ENCODE measurements around the gene PCBP1. TPM values are rescaled to one million over a fixed set of nuclear protein-coding genes. Genes with fewer than 3 reads are reported as not detected.
"Not testable (repeated sequence)": the region's sequence is repeated elsewhere in the genome, so short reads cannot be mapped to it uniquely, and the experiment has no call there.

Gene PCBP1
- total and polyA plus RNA-seq, 12 donors, result 32.8 to 511 (median 309) TPM

- peak in 1 of 7 donors; percentile 41 for DNase-seq
- Histone ChIP-seq H3K27me3 (no peaks in the 10 kb centered on the region), H3K27ac (peak overlapping the region; percentile 84 to 92 (median 89)), H3K4me1 (replicated peaks in 1 of 2) (peaks cover 48 to 57% of the 10 kb centered on the region in 2 donors), H3K4me3 (no peak overlapping the region), H3K9me3 (replicated peaks in 1 of 3) (no peaks in the 10 kb centered on the region), H3K36me3 (replicated peaks in 1 of 2) (no peaks in the 10 kb centered on the region)
- intact Hi-C loops (cut with DNase I), result no loop called here
- peak in 1 of 2 donors; percentile 14 for TF ChIP-seq POLR2A (IDR thresholded peaks at IDR 0.05)
- TF ChIP-seq, protein P1, sequence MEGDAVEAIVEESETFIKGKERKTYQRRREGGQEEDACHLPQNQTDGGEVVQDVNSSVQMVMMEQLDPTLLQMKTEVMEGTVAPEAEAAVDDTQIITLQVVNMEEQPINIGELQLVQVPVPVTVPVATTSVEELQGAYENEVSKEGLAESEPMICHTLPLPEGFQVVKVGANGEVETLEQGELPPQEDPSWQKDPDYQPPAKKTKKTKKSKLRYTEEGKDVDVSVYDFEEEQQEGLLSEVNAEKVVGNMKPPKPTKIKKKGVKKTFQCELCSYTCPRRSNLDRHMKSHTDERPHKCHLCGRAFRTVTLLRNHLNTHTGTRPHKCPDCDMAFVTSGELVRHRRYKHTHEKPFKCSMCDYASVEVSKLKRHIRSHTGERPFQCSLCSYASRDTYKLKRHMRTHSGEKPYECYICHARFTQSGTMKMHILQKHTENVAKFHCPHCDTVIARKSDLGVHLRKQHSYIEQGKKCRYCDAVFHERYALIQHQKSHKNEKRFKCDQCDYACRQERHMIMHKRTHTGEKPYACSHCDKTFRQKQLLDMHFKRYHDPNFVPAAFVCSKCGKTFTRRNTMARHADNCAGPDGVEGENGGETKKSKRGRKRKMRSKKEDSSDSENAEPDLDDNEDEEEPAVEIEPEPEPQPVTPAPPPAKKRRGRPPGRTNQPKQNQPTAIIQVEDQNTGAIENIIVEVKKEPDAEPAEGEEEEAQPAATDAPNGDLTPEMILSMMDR (IDR thresholded peaks at IDR 0.05), result no peak
- WGBS, 4 donors, result 45 to 60% (median 49%) methylated on average over 7 to 10 of the region's 10 CpGs
Observed at GRCh38 chr2:70133491-70134322, 46.4 kb downstream of the PCBP1 start.

GRCh38 chr2:70134323-70134983, 47.2 kb downstream of the PCBP1 start:
- H3K9me3 ChIP-seq (replicated peaks in 1 of 3); intact Hi-C loops (cut with DNase I); H3K36me3 ChIP-seq (replicated peaks in 1 of 2); H3K4me3 ChIP-seq; DNase-seq; H3K27me3 ChIP-seq: not testable (repeated sequence)
- WGBS, 4 donors, result 87 to 94% (median 88%) methylated on average over 9 to 10 of the region's 10 CpGs
- peak overlapping the region; percentile 84 to 92 (median 89) for H3K27ac ChIP-seq
- peaks cover 48 to 57% of the 10 kb centered on the region in 2 donors for H3K4me1 ChIP-seq (replicated peaks in 1 of 2)

Small RNA genes lying within 50 kb of the gene (small RNA-seq; reads per million reads assigned to genes)
- 0 reads per million in 2 donors for gene RN7SL470P

Other genes starting within 250 kb of the PCBP1 start
- 10 to 100 TPM; 35.2 to 67.4 (median 43.8) TPM for gene SNRNP27, start 193.5 kb upstream of the PCBP1 start, total RNA-seq
- gene SNRNP27, start 193.5 kb upstream of the PCBP1 start, polyA plus RNA-seq, result 10 to 100 TPM; 25.1 to 76.0 (median 46.7) TPM
- 10 to 100 TPM in 3 of 9 donors, 1 to 10 TPM in 6; 5.8 to 12.1 (median 8.0) TPM for gene MXD1, start 172.4 kb upstream of the PCBP1 start, total RNA-seq
- gene MXD1, start 172.4 kb upstream of the PCBP1 start, polyA plus RNA-seq, result 1 to 10 TPM; 1.7 to 6.4 (median 2.5) TPM
- 1 to 10 TPM in 8 of 9 donors, under 1 TPM in 1; 0.61 to 5.6 (median 1.8) TPM for gene ASPRV1, start 125.8 kb upstream of the PCBP1 start, total RNA-seq
- 1 to 10 TPM in 2 of 3 donors, under 1 TPM in 1; 0.64 to 3.5 (median 2.8) TPM for gene ASPRV1, start 125.8 kb upstream of the PCBP1 start, polyA plus RNA-seq
- 10 to 100 TPM; 14.7 to 33.7 (median 19.6) TPM for gene C2orf42, start 103.5 kb downstream of the PCBP1 start, total RNA-seq
- gene C2orf42, start 103.5 kb downstream of the PCBP1 start, polyA plus RNA-seq, result 10 to 100 TPM in 2 of 3 donors, 1 to 10 TPM in 1; 8.0 to 13.7 (median 13.5) TPM
- gene TIA1, start 161.2 kb downstream of the PCBP1 start, total RNA-seq, result 100 to 1,000 TPM in 4 of 9 donors, 10 to 100 TPM in 5; 25.9 to 181 (median 92.6) TPM
- gene TIA1, start 161.2 kb downstream of the PCBP1 start, polyA plus RNA-seq, result 100 to 1,000 TPM in 1 of 3 donors, 10 to 100 TPM in 2; 49.9 to 136 (median 81.9) TPM
- gene PCYOX1, start 170.7 kb downstream of the PCBP1 start, total RNA-seq, result 100 to 1,000 TPM in 2 of 9 donors, 10 to 100 TPM in 7; 50.5 to 124 (median 65.5) TPM
- 10 to 100 TPM; 10.1 to 60.5 (median 11.7) TPM for gene PCYOX1, start 170.7 kb downstream of the PCBP1 start, polyA plus RNA-seq
- 100 to 1,000 TPM in 6 of 9 donors, 10 to 100 TPM in 3; 70.8 to 171 (median 116) TPM for gene SNRPG, start 206.3 kb downstream of the PCBP1 start, total RNA-seq
- gene SNRPG, start 206.3 kb downstream of the PCBP1 start, polyA plus RNA-seq, result 100 to 1,000 TPM; 102 to 219 (median 209) TPM
- gene FAM136A, start 214.6 kb downstream of the PCBP1 start, total RNA-seq, result 10 to 100 TPM; 12.0 to 46.2 (median 23.2) TPM
- 10 to 100 TPM; 25.7 to 39.1 (median 32.5) TPM for gene FAM136A, start 214.6 kb downstream of the PCBP1 start, polyA plus RNA-seq

Measured in adrenal gland (tissue), 12 donors.